HepG2 (cell line): ENCODE results near the gene AKR1A1. TPM values are rescaled to one million over a fixed set of nuclear protein-coding genes. Genes with fewer than 3 reads are reported as not detected.
A peak's percentile ranks its signal among the peaks of the same experiment; 100 is the strongest.

ENCODE experiments used
- CC2D1A ChIP-seq: sonication (generic); formaldehyde crosslinking; IDR thresholded peaks from 2 replicates; pipeline ENCODE4 v1.8.1; 2023; ENCODE audit warnings: mild to moderate bottlenecking, missing genetic modification reagents
- CHD2 ChIP-seq: IDR thresholded peaks from 2 replicates; pipeline ENCODE4 v1.6.1; 2011; ENCODE audit warnings: low read depth, low read length, improper control_type of control experiment
- DNMT3B ChIP-seq: conservative IDR thresholded peaks from 2 replicates; pipeline ENCODE4 v1.6.1; 2016; ENCODE audit warnings: missing biosample characterization, control low read depth
- EZH2 ChIP-seq: conservative IDR thresholded peaks from 2 replicates; pipeline ENCODE4 v1.6.1; 2012; ENCODE audit warnings: mild to moderate bottlenecking, low read depth, low read length, moderate library complexity
- FOXJ3 ChIP-seq: sonication (generic); formaldehyde crosslinking; IDR thresholded peaks from 2 replicates; pipeline ENCODE4 v1.4.0; 2020; ENCODE audit warnings: missing genetic modification reagents, mild to moderate bottlenecking, borderline replicate concordance
- KAT7 ChIP-seq: IDR thresholded peaks from 2 replicates; pipeline ENCODE4 v1.6.1; 2018; ENCODE audit warnings: borderline replicate concordance, missing compliant biosample characterization
- KDM1A ChIP-seq: IDR thresholded peaks from 2 replicates; pipeline ENCODE4 v1.6.1; 2016; ENCODE audit warnings: missing compliant biosample characterization
- MED1 ChIP-seq: sonication (generic); formaldehyde crosslinking; IDR thresholded peaks from 2 replicates; pipeline ENCODE4 v1.4.0; 2020; ENCODE audit warnings: missing genetic modification reagents
- MTA1 ChIP-seq: sonication (generic); formaldehyde crosslinking; IDR thresholded peaks from 2 replicates; pipeline ENCODE4 v1.4.0; 2020; ENCODE audit warnings: missing genetic modification reagents, mild to moderate bottlenecking, borderline replicate concordance
- RAD21 ChIP-seq: fragments of 450-650 bp; formaldehyde crosslinking; IDR thresholded peaks from 2 replicates; pipeline ENCODE4 v1.5.0; 2020; ENCODE audit warnings: mild to moderate bottlenecking
- SIN3A ChIP-seq: IDR thresholded peaks from 2 replicates; pipeline ENCODE4 v1.6.1; 2011; ENCODE audit warnings: low read depth, mild to moderate bottlenecking, control low read depth, low read length, borderline replicate concordance
- THYN1 ChIP-seq: sonication (generic); formaldehyde crosslinking; IDR thresholded peaks from 2 replicates; pipeline ENCODE4 v1.8.1; 2023; ENCODE audit warnings: low read depth, mild to moderate bottlenecking, moderate library complexity, missing genetic modification reagents, borderline replicate concordance
- ZBTB20 ChIP-seq: sonication (generic); formaldehyde crosslinking; IDR thresholded peaks from 2 replicates; pipeline ENCODE4 v1.8.1; 2023; ENCODE audit warnings: missing genetic modification reagents, low read depth, mild to moderate bottlenecking, borderline replicate concordance
- ZFP36L2 ChIP-seq: sonication (generic); formaldehyde crosslinking; IDR thresholded peaks from 2 replicates; pipeline ENCODE4 v1.4.0; 2020; ENCODE audit warnings: missing genetic modification reagents
- ZNF234 ChIP-seq: sonication (generic); formaldehyde crosslinking; conservative IDR thresholded peaks from 2 replicates; pipeline ENCODE4 v1.5.1; 2020; ENCODE audit warnings: mild to moderate bottlenecking, missing genetic modification reagents
- ZNF275 ChIP-seq: sonication (generic); formaldehyde crosslinking; IDR thresholded peaks from 2 replicates; pipeline ENCODE4 v1.8.0; 2022; ENCODE audit warnings: missing genetic modification reagents, mild to moderate bottlenecking, inconsistent platforms, borderline replicate concordance
- ZNF280D ChIP-seq: sonication (generic); formaldehyde crosslinking; IDR thresholded peaks from 2 replicates; pipeline ENCODE4 v1.5.1; 2020; ENCODE audit warnings: mild to moderate bottlenecking, missing genetic modification reagents
- ZNF296 ChIP-seq: sonication (generic); formaldehyde crosslinking; conservative IDR thresholded peaks from 2 replicates; pipeline ENCODE4 v1.5.0; 2020; ENCODE audit warnings: mild to moderate bottlenecking, missing genetic modification reagents
- ZNF350 ChIP-seq: sonication (generic); formaldehyde crosslinking; IDR thresholded peaks from 2 replicates; pipeline ENCODE4 v1.4.0; 2020; ENCODE audit warnings: mild to moderate bottlenecking, low read depth, missing genetic modification reagents, borderline replicate concordance
- ZNF556 ChIP-seq: sonication (generic); formaldehyde crosslinking; IDR thresholded peaks from 2 replicates; pipeline ENCODE4 v1.4.0; 2020; ENCODE audit warnings: mild to moderate bottlenecking, missing genetic modification reagents, borderline replicate concordance
- ZNF570 ChIP-seq: sonication (generic); formaldehyde crosslinking; IDR thresholded peaks from 2 replicates; pipeline ENCODE4 v1.4.0; 2020; ENCODE audit warnings: mild to moderate bottlenecking, missing genetic modification reagents, borderline replicate concordance
- ZNF710 ChIP-seq: sonication (generic); formaldehyde crosslinking; IDR thresholded peaks from 2 replicates; pipeline ENCODE4 v1.5.0; 2020; ENCODE audit warnings: mild to moderate bottlenecking, missing genetic modification reagents, borderline replicate concordance
- ZNF747 ChIP-seq: sonication (generic); formaldehyde crosslinking; IDR thresholded peaks from 2 replicates; pipeline ENCODE4 v1.8.1; 2023; ENCODE audit warnings: missing genetic modification reagents, mild to moderate bottlenecking, borderline replicate concordance
- ZNF766 ChIP-seq: sonication (generic); formaldehyde crosslinking; IDR thresholded peaks from 2 replicates; pipeline ENCODE4 v1.5.0; 2020; ENCODE audit warnings: missing genetic modification reagents, borderline replicate concordance
- ZSCAN29 ChIP-seq: sonication (generic); formaldehyde crosslinking; conservative IDR thresholded peaks from 2 replicates; pipeline ENCODE4 v1.4.0; 2020; ENCODE audit warnings: mild to moderate bottlenecking, missing genetic modification reagents
- polyA plus RNA-seq, 8 experiments: library from polyadenylated mRNA; depleted of rRNA in 3 of 8; stranded (reverse) in 7 of 8; unstranded in 1 of 8; fragments of >200 nt; fragmentation: Illumina TruSeq in 4 of 8; extraction: Trizol in 4 of 8; gene quantifications; 2 replicates each; pipeline versions ENCODE4 v1.2.1 to v1.2.3, GENCODE V29; 2011 to 2016; ENCODE audit warnings: low read depth in 4 of 8, missing spikeins in 1 of 8, mixed read lengths in 1 of 8; ENCODE audit not compliant: insufficient read depth in 1 of 8
- total RNA-seq, 5 experiments: library from RNA; depleted of rRNA; stranded (reverse); fragments of >200 nt; fragmentation: Illumina TruSeq; extraction: Trizol; gene quantifications; 2 replicates each; pipeline ENCODE4 v1.2.3, GENCODE V29; 2016; ENCODE audit warnings: low read depth in 1 of 5

The AKR1A1 gene
- total and polyA plus RNA-seq, 2 of the 13 experiments (the other 11 are each of a cell fraction or from before 2014, with no cell fraction given) = 181 to 217 TPM

- TF ChIP-seq THYN1 (CRISPR knock-in tag) = no peak
- no peak for TF ChIP-seq ZNF710 (CRISPR knock-in tag)
- no peak for TF ChIP-seq FOXJ3 (CRISPR knock-in tag)
- 0 out of 2 replicates have a peak, but pooled peaks have one; percentile 29 for TF ChIP-seq ZNF296
- TF ChIP-seq SIN3A = peak; percentile 87; the same call in 1 of the 2 replicates
- no peak for TF ChIP-seq ZSCAN29 (CRISPR knock-in tag)
- TF ChIP-seq MTA1 = no peak
- no peak for TF ChIP-seq CHD2
- 0 out of 2 replicates have a peak, but pooled peaks have one; percentile 21 for TF ChIP-seq ZBTB20
- no peak for TF ChIP-seq RAD21 (CRISPR knock-in tag)
- TF ChIP-seq ZNF570 (CRISPR knock-in tag) = no peak
- no peak for TF ChIP-seq ZNF275 (CRISPR knock-in tag)
- no peak for TF ChIP-seq ZNF556 (CRISPR knock-in tag)
- no peak for TF ChIP-seq ZNF234 (CRISPR knock-in tag)
- TF ChIP-seq EZH2 = no peak
- no peak for TF ChIP-seq KDM1A (CRISPR knock-in tag)
- TF ChIP-seq CC2D1A (CRISPR knock-in tag) = no peak
- no peak for TF ChIP-seq ZNF766 (CRISPR knock-in tag)
- no peak for TF ChIP-seq ZFP36L2 (CRISPR knock-in tag)
- no peak for TF ChIP-seq KAT7 (CRISPR knock-in tag)
- no peak; the same call in 1 of the 2 replicates for TF ChIP-seq ZNF350 (CRISPR knock-in tag)
- TF ChIP-seq DNMT3B (CRISPR knock-in tag) = no peak
- TF ChIP-seq ZNF747 = no peak; the same call in 1 of the 2 replicates
- no peak for TF ChIP-seq ZNF280D
- TF ChIP-seq MED1 (CRISPR knock-in tag) = peak; percentile 35
Observed at GRCh38 chr1:45583666-45584350, 33.2 kb downstream of the AKR1A1 start, which contains the start of gene NASP (continued).
